Colonic mucosa (tissue), 4 donors: Measurements from ENCODE around the gene THEM5. TPM values are rescaled to one million over a fixed set of nuclear protein-coding genes. Genes with fewer than 3 reads are reported as not detected.
"Not testable (repeated sequence)": the region's sequence is repeated elsewhere in the genome, so short reads cannot be mapped to it uniquely, and the experiment has no call there.

ENCODE experiments used
- DNase-seq: peaks from one replicate; pipeline ENCODE4 v3.0.0-alpha.2; 2020
- H3K27ac ChIP-seq: fragments of 200-600 bp; one replicate; pipeline ENCODE4 v1.8.0; 2021
- H3K27me3 ChIP-seq: fragments of 200-600 bp; one replicate; pipeline ENCODE4 v1.8.0; 2021
- H3K36me3 ChIP-seq: fragments of 200-600 bp; one replicate; pipeline ENCODE4 v1.8.0; 2021
- H3K4me1 ChIP-seq: fragments of 200-600 bp; one replicate; pipeline ENCODE4 v1.8.0; 2021; ENCODE audit warnings: mild to moderate bottlenecking
- H3K4me3 ChIP-seq: fragments of 200-600 bp; one replicate; pipeline ENCODE4 v1.8.0; 2021
- H3K9ac ChIP-seq, 2 donors: one replicate each; pipeline ENCODE4 v1.7.0; 2013; ENCODE audit warnings: control low read depth in 2 of 2, low read depth in 2 of 2, low read length in 2 of 2
- H3K9me3 ChIP-seq: fragments of 200-600 bp; one replicate; pipeline ENCODE4 v1.8.0; 2021
- intact Hi-C: fragments of 100-400 bp; cut with DNase I; formaldehyde crosslinking; loops from one replicate; pipeline ENCODE4 v1.14.1; 2022
- total RNA-seq, 2 donors: library from RNA; stranded (reverse); fragmentation: NEBNext Ultra II Directional in 1 of 2; extraction: Animal tissue kit (Norgen Biotek cat#: 25700) in 1 of 2; gene quantifications; one replicate each; pipeline ENCODE4 v1.2.1, GENCODE V29; 2021
- TF ChIP-seq, protein P1 (sequence below): fragments of 200-600 bp; IDR thresholded peaks from one replicate; pipeline ENCODE4 v1.8.0; 2022; ENCODE audit warnings: antibody characterized with exemption, mild to moderate bottlenecking
- donor health status: healthy.
- donor health status: DM: no; HTN: no; CAD: no.
- donor health status: DM: no; HTN: no; CAD: no.

Gene THEM5, protein sequence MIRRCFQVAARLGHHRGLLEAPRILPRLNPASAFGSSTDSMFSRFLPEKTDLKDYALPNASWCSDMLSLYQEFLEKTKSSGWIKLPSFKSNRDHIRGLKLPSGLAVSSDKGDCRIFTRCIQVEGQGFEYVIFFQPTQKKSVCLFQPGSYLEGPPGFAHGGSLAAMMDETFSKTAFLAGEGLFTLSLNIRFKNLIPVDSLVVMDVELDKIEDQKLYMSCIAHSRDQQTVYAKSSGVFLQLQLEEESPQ
- total RNA-seq = not detected

DNA sequence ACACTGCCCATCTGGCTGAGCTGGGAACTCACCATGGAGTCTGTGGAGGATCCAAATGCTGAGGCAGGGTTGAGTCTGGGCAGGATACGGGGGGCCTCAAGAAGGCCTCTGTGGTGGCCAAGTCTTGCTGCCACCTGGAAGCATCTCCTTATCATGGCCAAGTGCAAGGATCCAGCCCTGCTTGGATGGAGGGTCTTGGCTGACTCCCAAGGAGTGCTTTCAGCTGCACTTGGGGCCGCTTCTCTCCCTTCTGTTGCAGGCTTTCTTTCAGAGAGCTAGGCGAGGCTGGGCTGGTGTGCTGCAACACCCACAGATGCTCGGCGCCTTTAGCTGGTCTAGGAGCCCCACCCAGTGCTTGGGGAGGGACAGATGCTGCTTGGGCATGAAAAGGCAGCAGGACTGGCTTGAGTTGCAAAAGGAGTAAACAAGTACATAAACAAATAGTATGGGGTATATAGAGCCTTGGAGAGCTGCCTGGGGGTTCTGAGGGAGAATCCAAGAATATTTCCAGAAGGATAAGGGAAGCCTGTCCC, at the start of gene THEM5:
THEM5 (minus strand) TSS at position 302 of the 533 bp plus-strand sequence; CDS start at position 155, 147 bp downstream.
- no peak within 1 kb of the TSS for H3K4me3 ChIP-seq
- H3K4me1 ChIP-seq = no peaks in the 10 kb centered on the region
- TF ChIP-seq, protein P1, sequence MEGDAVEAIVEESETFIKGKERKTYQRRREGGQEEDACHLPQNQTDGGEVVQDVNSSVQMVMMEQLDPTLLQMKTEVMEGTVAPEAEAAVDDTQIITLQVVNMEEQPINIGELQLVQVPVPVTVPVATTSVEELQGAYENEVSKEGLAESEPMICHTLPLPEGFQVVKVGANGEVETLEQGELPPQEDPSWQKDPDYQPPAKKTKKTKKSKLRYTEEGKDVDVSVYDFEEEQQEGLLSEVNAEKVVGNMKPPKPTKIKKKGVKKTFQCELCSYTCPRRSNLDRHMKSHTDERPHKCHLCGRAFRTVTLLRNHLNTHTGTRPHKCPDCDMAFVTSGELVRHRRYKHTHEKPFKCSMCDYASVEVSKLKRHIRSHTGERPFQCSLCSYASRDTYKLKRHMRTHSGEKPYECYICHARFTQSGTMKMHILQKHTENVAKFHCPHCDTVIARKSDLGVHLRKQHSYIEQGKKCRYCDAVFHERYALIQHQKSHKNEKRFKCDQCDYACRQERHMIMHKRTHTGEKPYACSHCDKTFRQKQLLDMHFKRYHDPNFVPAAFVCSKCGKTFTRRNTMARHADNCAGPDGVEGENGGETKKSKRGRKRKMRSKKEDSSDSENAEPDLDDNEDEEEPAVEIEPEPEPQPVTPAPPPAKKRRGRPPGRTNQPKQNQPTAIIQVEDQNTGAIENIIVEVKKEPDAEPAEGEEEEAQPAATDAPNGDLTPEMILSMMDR = no peak
- no peak for DNase-seq
- H3K9me3 ChIP-seq = no peaks in the 10 kb centered on the region
- intact Hi-C loops = no loop called here
- no peaks in the 10 kb centered on the region for H3K36me3 ChIP-seq
- no peaks in the 10 kb centered on the region for H3K27me3 ChIP-seq
- no peak within 1 kb of the TSS for H3K9ac ChIP-seq
- no peak within 1 kb of the TSS for H3K27ac ChIP-seq

DNA sequence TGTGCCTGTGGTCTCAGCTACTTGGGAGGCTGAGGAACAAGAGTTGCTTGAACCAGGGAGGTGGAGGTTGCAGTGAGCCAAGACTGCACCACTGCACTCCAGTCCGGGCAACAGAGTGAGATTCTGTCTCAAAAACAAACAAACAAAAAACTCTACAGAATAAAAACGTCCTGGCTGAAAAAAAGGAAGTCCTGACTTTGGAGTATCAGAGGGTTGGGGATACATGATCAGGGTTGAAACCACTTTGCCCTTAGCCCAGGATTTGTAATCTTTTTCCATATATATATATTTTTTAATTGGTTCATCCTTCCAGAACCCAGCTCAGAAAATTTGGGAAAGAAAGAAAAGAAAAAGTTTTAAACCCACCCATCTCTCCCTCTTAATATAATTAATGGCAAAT, 49.3 kb upstream of the THEM5 start:
- intact Hi-C loops = no loop called here
- TF ChIP-seq, protein P1 = no peak
- H3K36me3 ChIP-seq = no peaks in the 10 kb centered on the region
- H3K27ac ChIP-seq = no peak overlapping the region
- no peaks in the 10 kb centered on the region for H3K4me1 ChIP-seq
- no peak for DNase-seq
- H3K4me3 ChIP-seq = no peak overlapping the region
- H3K9ac ChIP-seq = no peak overlapping the region
- H3K9me3 ChIP-seq = peaks cover 3% of the 10 kb centered on the region
- H3K27me3 ChIP-seq = no peaks in the 10 kb centered on the region

DNA sequence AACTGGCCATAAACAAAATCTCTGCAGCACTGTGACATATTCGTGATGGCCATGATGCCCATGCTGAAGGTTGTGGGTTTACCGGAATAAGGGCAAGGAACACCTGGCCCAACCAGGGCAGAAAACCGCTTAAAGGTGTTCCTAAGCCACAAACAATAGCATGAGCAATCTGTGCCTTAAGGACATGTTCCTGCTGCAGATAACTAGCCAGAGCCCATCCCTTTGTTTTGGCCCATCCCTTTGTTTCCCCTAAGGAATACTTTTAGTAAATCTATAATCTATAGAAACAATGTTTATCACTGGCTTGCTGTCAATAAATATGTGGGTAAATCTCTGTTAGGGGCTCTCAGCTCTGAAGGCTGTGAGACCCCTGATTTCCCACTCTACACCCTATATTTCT, 47.3 kb upstream of the THEM5 start:
- H3K4me1 ChIP-seq, H3K4me3 ChIP-seq, H3K9me3 ChIP-seq, H3K9ac ChIP-seq, H3K27me3 ChIP-seq, H3K27ac ChIP-seq, H3K36me3 ChIP-seq, DNase-seq, intact Hi-C loops: not testable (repeated sequence)

DNA sequence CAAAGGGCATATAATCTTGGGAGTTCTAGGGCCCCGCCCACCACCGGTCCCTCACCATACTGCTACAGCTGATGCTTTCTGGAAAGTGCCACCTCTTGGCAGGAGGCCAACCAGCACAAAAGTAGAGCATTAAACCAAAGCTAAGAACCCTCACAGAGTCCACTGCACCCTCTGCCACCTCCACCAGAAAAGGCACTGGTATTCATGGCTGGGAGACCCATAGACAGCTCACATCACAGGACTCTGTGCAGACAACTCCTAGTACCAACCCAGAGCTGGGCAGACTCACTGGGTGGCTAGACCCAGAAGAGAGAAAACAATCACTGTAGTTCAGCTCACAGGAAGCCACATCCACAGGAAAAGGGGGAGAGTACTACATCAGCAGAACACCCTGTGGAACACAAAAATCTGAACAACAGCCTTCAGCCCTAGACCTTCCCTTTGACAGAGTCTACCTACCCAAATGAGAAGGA, 45.0 kb upstream of the THEM5 start:
- DNase-seq = peak; percentile 49
- H3K27me3 ChIP-seq = no peaks in the 10 kb centered on the region
- TF ChIP-seq, protein P1 = no peak
- no peaks in the 10 kb centered on the region for H3K36me3 ChIP-seq
- H3K4me3 ChIP-seq = no peak overlapping the region
- no peaks in the 10 kb centered on the region for H3K4me1 ChIP-seq
- H3K9me3 ChIP-seq = no peaks in the 10 kb centered on the region
- intact Hi-C loops = no loop called here
- H3K9ac ChIP-seq = no peak overlapping the region
- H3K27ac ChIP-seq = no peak overlapping the region

DNA sequence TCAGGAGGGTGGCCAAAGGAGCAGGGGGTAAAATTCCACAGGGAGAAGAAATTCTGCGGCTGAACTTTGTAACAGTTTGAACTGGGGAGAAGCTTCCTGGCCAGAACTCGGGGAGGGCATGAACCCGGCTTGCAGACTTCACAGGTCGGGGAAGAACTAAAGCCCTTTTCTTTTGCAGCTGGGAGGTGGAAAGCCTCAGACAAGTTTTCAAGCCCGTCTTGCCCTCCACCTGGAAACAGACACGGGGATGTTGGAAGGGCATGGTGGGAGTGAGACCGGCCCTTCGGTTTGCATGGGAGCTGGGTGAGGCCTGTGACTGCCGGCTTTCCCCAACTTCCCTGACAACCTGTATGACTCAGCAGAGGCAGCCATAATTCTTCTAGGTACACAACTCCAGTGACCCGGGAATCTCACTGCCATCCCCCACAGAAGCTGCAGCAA, 44.5 kb upstream of the THEM5 start:
- DNase-seq = peak; percentile 28
- intact Hi-C loops = no loop called here

More for the DNA sequence above, 44.5 kb upstream of the THEM5 start:
- Histone ChIP-seq H3K4me1 (no peaks in the 10 kb centered on the region), H3K27ac (no peak overlapping the region), H3K9me3 (no peaks in the 10 kb centered on the region), H3K36me3 (no peaks in the 10 kb centered on the region), H3K4me3 (no peak overlapping the region), H3K9ac (no peak overlapping the region), H3K27me3 (no peaks in the 10 kb centered on the region)
- TF ChIP-seq, protein P1 = no peak
